ENCODE results near the gene ITGAX. TPM values are rescaled to one million over a fixed set of nuclear protein-coding genes. Genes with fewer than 3 reads are reported as not detected.

ITGAX gene
- total and polyA plus RNA-seq, 2 of the 8 experiments (the other 6 are each of a cell fraction or from before 2014, with no cell fraction given): 0.30 TPM; not detected in 1

DNA sequence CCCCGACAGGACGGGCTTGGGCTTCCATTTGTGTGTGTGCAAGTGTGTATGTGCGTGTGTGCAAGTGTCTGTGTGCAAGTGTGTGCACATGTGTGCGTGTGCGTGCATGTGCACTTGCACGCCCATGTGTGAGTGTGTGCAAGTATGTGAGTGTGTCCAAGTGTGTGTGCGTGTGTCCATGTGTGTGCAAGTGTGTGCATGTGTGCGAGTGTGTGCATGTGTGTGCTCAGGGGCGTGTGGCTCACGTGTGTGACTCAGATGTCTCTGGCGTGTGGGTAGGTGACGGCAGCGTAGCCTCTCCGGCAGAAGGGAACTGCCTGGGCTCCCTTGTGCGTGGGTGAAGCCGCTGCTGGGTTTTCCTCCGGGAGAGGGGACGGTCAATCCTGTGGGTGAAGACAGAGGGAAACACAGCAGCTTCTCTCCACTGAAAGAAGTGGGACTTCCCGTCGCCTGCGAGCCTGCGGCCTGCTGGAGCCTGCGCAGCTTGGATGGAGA, 23.1 kb upstream of the ITGAX start:
- no peak overlapping the region for H2AK5ac ChIP-seq (ENCODE audit: low read depth, low read length)
- no peaks in the 10 kb centered on the region; the same call in 1 of the 2 replicates for H3K79me1 ChIP-seq (ENCODE audit: low read depth, low read length)
- 0 out of 2 replicates have a peak overlapping the region, but pooled peaks have one; percentile 71 for H3K18ac ChIP-seq (ENCODE audit: extremely low read depth, low read length)
- TF ChIP-seq EZH2 (IDR thresholded peaks at IDR 0.05; ENCODE audit: low read depth, low read length, severe bottlenecking): peak; percentile 24
- TF ChIP-seq, protein P1, sequence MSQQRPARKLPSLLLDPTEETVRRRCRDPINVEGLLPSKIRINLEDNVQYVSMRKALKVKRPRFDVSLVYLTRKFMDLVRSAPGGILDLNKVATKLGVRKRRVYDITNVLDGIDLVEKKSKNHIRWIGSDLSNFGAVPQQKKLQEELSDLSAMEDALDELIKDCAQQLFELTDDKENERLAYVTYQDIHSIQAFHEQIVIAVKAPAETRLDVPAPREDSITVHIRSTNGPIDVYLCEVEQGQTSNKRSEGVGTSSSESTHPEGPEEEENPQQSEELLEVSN (IDR thresholded peaks at IDR 0.05): no peak
- H3K14ac ChIP-seq (ENCODE audit: insufficient read length): no peak overlapping the region
- DNase-seq (ENCODE audit: low read depth in 1 of 2, low spot score in 2 of 2): no peak
- H3K79me2 ChIP-seq (ENCODE audit: control insufficient read depth in 1 of 2, insufficient read depth in 2 of 2, low read length in 2 of 2): no peaks in the 10 kb centered on the region
- ChIA-PET CTCF (ENCODE audit: partially characterized antibody) (interaction anchor here (0.7 to 3.0 kb wide), 4 partner anchors 86 to 344 kb away, joined by 3 to 9 read pairs (median 6); partner anchors contain the start of gene PYDC1), POLR2A (ENCODE audit: partially characterized antibody) (interaction anchor here (1.4 to 2.9 kb wide), 3 partner anchors 121 to 192 kb away, joined by 3 to 23 read pairs (median 5); partner anchors contain the start of gene PYCARD)
- no peak overlapping the region for H4K5ac ChIP-seq (ENCODE audit: insufficient read length, low read depth, low read length)
- H3K23ac ChIP-seq (ENCODE audit: insufficient read length): no peak overlapping the region
- H3K9me3 ChIP-seq (ENCODE audit: insufficient read depth in 2 of 2, low read depth in 1 of 2, low read length in 1 of 2): no peaks in the 10 kb centered on the region
- H3K4me3 ChIP-seq (ENCODE audit: extremely low read depth in 1 of 4, insufficient read depth in 2 of 4, low read depth in 3 of 4, low read length in 4 of 4): peak overlapping the region; percentile 39 to 66 (median 42); a peak in 7 of 8 replicates
- H2BK12ac ChIP-seq (ENCODE audit: low read depth, low read length): peak overlapping the region; percentile 68; the same call in 1 of the 2 replicates
- H2BK15ac ChIP-seq (ENCODE audit: low read length): no peak overlapping the region
- no peak overlapping the region for H4K8ac ChIP-seq (ENCODE audit: extremely low read depth, insufficient read depth, low read length)
- no peak overlapping the region for H4K91ac ChIP-seq (replicated peaks; ENCODE audit: insufficient read length, low read length)
- WGBS, 2 experiments (ENCODE audit: extremely low coverage in 1 of 2, insufficient coverage in 1 of 2, insufficient read length in 1 of 2, insufficient replicate concordance in 2 of 2, low coverage in 1 of 2, low lambda C conversion rate in 2 of 2, missing lambda C conversion rate in 1 of 2): 87% methylated on average over 23 of the region's 23 CpGs; no CpG with 5 or more reads in 1 of the 2 experiments
- peak overlapping the region; percentile 80 for H3K4ac ChIP-seq (replicated peaks; ENCODE audit: insufficient read length, low read depth, low read length)
- H3K56ac ChIP-seq (replicated peaks; ENCODE audit: insufficient read length, low read depth, low read length): no peak overlapping the region
- no peak overlapping the region for H3K9ac ChIP-seq (replicated peaks in 1 of 4; ENCODE audit: extremely low read depth in 1 of 4, low read depth in 3 of 4, low read length in 3 of 4)
- 0 out of 2 replicates have a peak overlapping the region, but pooled peaks have one; percentile 37 for H2AFZ ChIP-seq (ENCODE audit: low read length)
- peaks cover 0 to 25% (median 9%) of the 10 kb centered on the region in 4 experiments; a peak in 5 of 7 replicates for H3K4me1 ChIP-seq (replicated peaks in 1 of 4; ENCODE audit: control insufficient read depth in 3 of 4, insufficient read depth in 4 of 4, low read length in 3 of 4)
- peaks cover 10% of the 10 kb centered on the region for H3K23me2 ChIP-seq (ENCODE audit: low read depth, low read length)
- no peak for FAIRE-seq
- peaks cover 4 to 33% (median 27%) of the 10 kb centered on the region in 4 experiments for H3K27me3 ChIP-seq (replicated peaks in 1 of 4; ENCODE audit: control insufficient read depth in 3 of 4, extremely low read depth in 1 of 4, insufficient read depth in 3 of 4, low read length in 3 of 4)
- H2BK120ac ChIP-seq (replicated peaks; ENCODE audit: low read depth, low read length): no peak overlapping the region
- no peaks in the 10 kb centered on the region for H3K36me3 ChIP-seq (ENCODE audit: control insufficient read depth in 2 of 4, insufficient read depth in 4 of 4, low read length in 3 of 4)
- H3K4me2 ChIP-seq (ENCODE audit: insufficient read depth in 1 of 2, low read depth in 2 of 2, low read length in 2 of 2): peak overlapping the region; percentile 62 to 85
- no peak overlapping the region for H3K27ac ChIP-seq (ENCODE audit: low read depth, low read length)
- no peak overlapping the region for H2BK5ac ChIP-seq (ENCODE audit: low read depth, low read length)
- 0 out of 2 replicates have a peak overlapping the region, but pooled peaks have one; percentile 28 for H2BK20ac ChIP-seq (ENCODE audit: low read length)
- peaks cover 0 to 10% of the 10 kb centered on the region in 2 experiments for H4K20me1 ChIP-seq (replicated peaks in 1 of 2; ENCODE audit: control insufficient read depth in 1 of 2, insufficient read depth in 2 of 2, low read length in 2 of 2)

All from H1 (cell line).